KOPT-K1 (cell line): ENCODE data around the gene ZNF787.

Source experiments
- H3K27ac ChIP-seq: fragments of 200-600 bp; sonication (generic); 2 replicates; pipeline ENCODE4 v1.5.1; 2016; ENCODE audit warnings: antibody characterized with exemption, mild to moderate bottlenecking, low read depth, low read length; ENCODE audit not compliant: poor library complexity, severe bottlenecking
- H3K36me3 ChIP-seq: fragments of 200-600 bp; sonication (generic); 2 replicates; pipeline ENCODE4 v1.5.1; 2017; ENCODE audit warnings: antibody characterized with exemption, mild to moderate bottlenecking, low read length, moderate library complexity; ENCODE audit not compliant: insufficient read depth
- H3K9me3 ChIP-seq: fragments of 200-600 bp; sonication (generic); 2 replicates; pipeline ENCODE4 v1.5.1; 2017; ENCODE audit warnings: antibody characterized with exemption, low read length, mild to moderate bottlenecking; ENCODE audit not compliant: insufficient read depth, poor library complexity, severe bottlenecking

ZNF787 gene

GRCh38 chr19:56118666-56119581 lies 2.2 kb downstream of the ZNF787 start:
- Histone ChIP-seq H3K36me3 (peaks cover 9% of the 10 kb centered on the region; the same call in 1 of the 2 replicates), H3K9me3 (no peaks in the 10 kb centered on the region), H3K27ac (peak overlapping the region; percentile 95)

- peaks cover 9% of the 10 kb centered on the region; the same call in 1 of the 2 replicates for H3K36me3 ChIP-seq
- no peaks in the 10 kb centered on the region for H3K9me3 ChIP-seq
- no peak overlapping the region for H3K27ac ChIP-seq
Measured at GRCh38 chr19:56117889-56118288, 3.2 kb downstream of the ZNF787 start.

- Histone ChIP-seq H3K36me3 (peaks cover 9% of the 10 kb centered on the region; the same call in 1 of the 2 replicates), H3K9me3 (no peaks in the 10 kb centered on the region), H3K27ac (no peak overlapping the region)
Measured at GRCh38 chr19:56117376-56117884, 3.7 kb downstream of the ZNF787 start.

GRCh38 chr19:56116606-56117005 lies 4.5 kb downstream of the ZNF787 start:
- Histone ChIP-seq H3K9me3 (no peaks in the 10 kb centered on the region), H3K36me3 (peaks cover 9% of the 10 kb centered on the region; the same call in 1 of the 2 replicates), H3K27ac (no peak overlapping the region)

DNA sequence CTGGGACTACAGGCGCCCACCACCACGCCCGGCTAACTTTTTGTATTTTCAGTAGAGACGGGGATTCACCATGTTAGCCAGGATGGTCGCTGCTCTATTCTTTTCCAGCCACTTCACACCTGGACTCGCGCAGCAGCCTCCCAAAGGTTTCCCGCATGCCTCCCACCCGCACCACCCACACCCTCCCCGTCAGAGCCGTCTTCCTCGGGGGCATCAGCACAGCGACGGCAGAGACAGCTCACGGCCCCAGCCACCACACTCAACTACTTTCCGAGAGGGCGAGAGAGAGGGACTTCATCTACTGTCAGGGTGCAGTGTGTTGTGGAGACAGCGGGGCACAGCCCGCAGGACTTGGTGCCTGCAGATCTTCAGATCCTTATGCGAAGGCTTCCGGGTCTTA lies 5.6 kb downstream of the ZNF787 start:
- H3K9me3 ChIP-seq = no peaks in the 10 kb centered on the region
- no peak overlapping the region for H3K27ac ChIP-seq
- peaks cover 9% of the 10 kb centered on the region; the same call in 1 of the 2 replicates for H3K36me3 ChIP-seq

DNA sequence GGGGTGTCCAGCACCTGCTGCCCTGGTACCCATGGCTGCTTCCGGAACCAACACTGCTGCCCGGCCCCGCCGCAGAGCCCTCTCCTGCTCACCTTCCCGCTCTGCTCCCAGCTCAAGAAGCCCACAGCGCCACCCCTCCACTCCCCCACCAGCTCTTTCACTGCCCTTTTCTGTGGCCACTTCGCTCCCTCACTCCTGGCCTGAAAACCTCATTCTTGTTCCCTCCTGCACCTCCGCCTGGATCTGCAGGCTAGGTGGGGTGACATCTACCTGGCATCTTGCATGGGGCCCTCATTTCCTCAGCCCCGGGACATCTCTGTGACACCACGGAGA lies 6.4 kb downstream of the ZNF787 start:
- no peaks in the 10 kb centered on the region for H3K9me3 ChIP-seq
- H3K36me3 ChIP-seq = peaks cover 9% of the 10 kb centered on the region; the same call in 1 of the 2 replicates
- H3K27ac ChIP-seq = no peak overlapping the region

GRCh38 chr19:56114051-56114777 lies 6.9 kb downstream of the ZNF787 start:
- Histone ChIP-seq H3K9me3 (no peaks in the 10 kb centered on the region), H3K36me3 (peaks cover 9% of the 10 kb centered on the region; the same call in 1 of the 2 replicates), H3K27ac (no peak overlapping the region)

DNA sequence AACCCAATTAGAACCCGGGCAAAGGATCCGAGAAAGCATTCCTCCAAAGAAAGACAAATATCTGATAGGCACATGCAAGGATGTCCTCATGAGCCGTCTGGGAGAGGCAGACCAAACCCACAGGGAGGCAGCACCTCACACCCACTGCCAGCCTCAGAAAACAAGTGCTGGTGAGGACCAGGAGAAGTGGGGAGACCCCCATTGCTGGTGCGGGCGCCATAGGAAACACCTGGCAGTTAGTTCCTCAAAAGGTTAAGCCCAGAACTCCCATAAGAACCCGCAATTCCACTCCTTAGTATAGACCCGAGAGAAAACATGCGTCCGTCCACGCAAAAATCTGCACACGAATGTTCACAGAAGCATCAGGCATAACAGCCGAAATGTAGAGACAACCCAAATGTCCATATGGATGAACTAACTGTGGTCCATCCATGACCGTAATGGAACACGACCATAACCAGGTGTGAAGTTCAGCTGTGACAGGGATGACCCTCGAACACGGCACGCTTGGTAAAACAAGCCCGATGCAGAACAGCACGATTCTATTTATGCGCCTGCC lies 7.9 kb downstream of the ZNF787 start:
- Histone ChIP-seq H3K36me3 (peaks cover 9% of the 10 kb centered on the region; the same call in 1 of the 2 replicates), H3K27ac (no peak overlapping the region), H3K9me3 (no peaks in the 10 kb centered on the region)

- H3K9me3 ChIP-seq = no peaks in the 10 kb centered on the region
- H3K27ac ChIP-seq = no peak overlapping the region
- peaks cover 9% of the 10 kb centered on the region; the same call in 1 of the 2 replicates for H3K36me3 ChIP-seq
Measured at GRCh38 chr19:56112313-56112709, 8.8 kb downstream of the ZNF787 start.

GRCh38 chr19:56111601-56112312 lies 9.3 kb downstream of the ZNF787 start:
- Histone ChIP-seq H3K27ac (no peak overlapping the region), H3K9me3 (no peaks in the 10 kb centered on the region), H3K36me3 (peaks cover 11% of the 10 kb centered on the region; the same call in 1 of the 2 replicates)

GRCh38 chr19:56110515-56111448 lies 10.3 kb downstream of the ZNF787 start:
- Histone ChIP-seq H3K36me3 (peaks cover 16% of the 10 kb centered on the region; the same call in 1 of the 2 replicates), H3K9me3 (no peaks in the 10 kb centered on the region), H3K27ac (no peak overlapping the region)

DNA sequence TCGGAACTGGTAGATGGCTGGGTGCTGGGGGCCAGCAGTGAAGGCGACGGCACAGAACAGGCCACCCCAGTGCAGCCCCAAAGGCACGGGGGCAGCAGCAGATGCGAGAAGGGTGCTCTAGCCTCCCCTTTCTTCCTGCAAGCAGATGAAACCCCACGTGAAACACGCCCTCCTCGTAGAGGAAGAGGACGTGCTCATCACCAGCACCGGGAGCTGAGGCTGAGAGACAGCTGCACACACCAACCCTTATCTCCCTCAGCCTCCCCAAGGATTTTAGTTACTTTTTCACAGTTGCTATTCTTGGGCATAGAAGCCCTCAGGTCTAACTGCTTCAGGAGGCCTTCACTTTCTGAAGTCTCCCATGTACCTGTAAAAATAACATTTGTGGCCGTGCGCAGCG lies 11.9 kb downstream of the ZNF787 start:
- H3K9me3 ChIP-seq = no peaks in the 10 kb centered on the region
- H3K36me3 ChIP-seq = peaks cover 7% of the 10 kb centered on the region; the same call in 1 of the 2 replicates
- no peak overlapping the region for H3K27ac ChIP-seq

- peaks cover 7% of the 10 kb centered on the region; the same call in 1 of the 2 replicates for H3K36me3 ChIP-seq
- H3K27ac ChIP-seq = no peak overlapping the region
- H3K9me3 ChIP-seq = no peaks in the 10 kb centered on the region
Measured at GRCh38 chr19:56108447-56109195, 12.5 kb downstream of the ZNF787 start.
